Spleen (tissue), 11 donors: ENCODE results near the gene GPR31. TPM values are rescaled to one million over a fixed set of nuclear protein-coding genes. Genes with fewer than 3 reads are reported as not detected.
A peak's percentile ranks its signal among the peaks of the same experiment; 100 is the strongest.

Experiments used
- DNase-seq: peaks from one replicate; pipeline ENCODE4 v3.0.0-alpha.2; 2020
- H3K27ac ChIP-seq, 8 donors: fragments of 200-600 bp; sonication (generic) in 7 of 8; 1 replicate in 4 of 8; 2 replicates in 4 of 8; pipeline versions ENCODE4 v1.5.0 to v1.8.0; 2016 to 2021; ENCODE audit warnings: inconsistent platforms in 4 of 8, mild to moderate bottlenecking in 4 of 8, moderate library complexity in 1 of 8
- H3K27me3 ChIP-seq, 7 donors: fragments of 200-600 bp; sonication (generic) in 6 of 7; replicated peaks in 1 of 7; 1 replicate in 4 of 7; 2 replicates in 3 of 7; pipeline versions ENCODE4 v1.5.0 to v1.8.0; 2016 to 2021; ENCODE audit warnings: inconsistent platforms in 3 of 7, mild to moderate bottlenecking in 1 of 7
- H3K36me3 ChIP-seq, 6 donors: fragments of 200-600 bp; sonication (generic) in 5 of 6; 1 replicate in 4 of 6; 2 replicates in 2 of 6; pipeline versions ENCODE4 v1.5.0 to v1.8.0; 2016 to 2021; ENCODE audit warnings: inconsistent platforms in 2 of 6
- H3K4me1 ChIP-seq, 6 donors: fragments of 200-600 bp; sonication (generic) in 5 of 6; 1 replicate in 3 of 6; 2 replicates in 3 of 6; pipeline versions ENCODE4 v1.5.0 to v1.8.0; 2016 to 2021; ENCODE audit warnings: inconsistent platforms in 3 of 6
- H3K4me3 ChIP-seq, 8 donors: fragments of 200-600 bp; sonication (generic) in 7 of 8; 1 replicate in 4 of 8; 2 replicates in 4 of 8; pipeline versions ENCODE4 v1.5.0 to v1.8.0; 2016 to 2021; ENCODE audit warnings: inconsistent platforms in 4 of 8, mild to moderate bottlenecking in 4 of 8, moderate library complexity in 2 of 8
- H3K9me3 ChIP-seq, 8 donors: fragments of 200-600 bp; sonication (generic) in 7 of 8; 1 replicate in 4 of 8; 2 replicates in 4 of 8; pipeline versions ENCODE4 v1.5.0 to v1.8.0; 2016 to 2021; ENCODE audit warnings: inconsistent platforms in 4 of 8
- POLR2A ChIP-seq, 3 donors: fragments of 450-650 bp; IDR thresholded peaks; one replicate each; pipeline ENCODE4 v1.5.1; 2017; ENCODE audit warnings: antibody characterized with exemption in 3 of 3, mild to moderate bottlenecking in 1 of 3
- POLR2AphosphoS5 ChIP-seq, 3 donors: sonication (generic); formaldehyde crosslinking; IDR thresholded peaks; one replicate each; pipeline ENCODE4 v1.5.1; 2017; ENCODE audit warnings: antibody characterized with exemption in 3 of 3
- WGBS, 5 donors: extraction: QIAGEN DNeasy Blood & Tissue Kit in 3 of 5; methylation state at CpG; one replicate each; pipeline versions ENCODE4 v1.1.5 to v1.1.7; 2013 to 2018; 5-methylcytosine and 5-hydroxymethylcytosine counted together
- intact Hi-C: fragments of 100-400 bp; cut with DNase I; formaldehyde crosslinking; loops from one replicate; pipeline ENCODE4 v1.15.0; 2023; ENCODE audit warnings: low total_unique reads
- polyA plus RNA-seq, 3 donors: library from polyadenylated mRNA; stranded (reverse); fragments of 200-250 nt; gene quantifications; one replicate each; pipeline ENCODE4 v1.2.1, GENCODE V29; 2013
- total RNA-seq, 7 donors: library from RNA; depleted of rRNA in 3 of 7; stranded (reverse); fragments of >200 nt in 3 of 7; fragmentation: NEBNext Ultra II Directional in 4 of 7; extraction: Animal tissue kit (Norgen Biotek cat#: 25700) in 4 of 7; gene quantifications; one replicate each; pipeline versions ENCODE4 v1.1.0 to v1.2.1, GENCODE V29; 2016 to 2021
- TF ChIP-seq, protein P1 (sequence below), 11 experiments: fragments of 200-600 bp in 7 of 11; fragments of 450-650 bp in 4 of 11; sonication (generic) in 4 of 11; IDR thresholded peaks in 8 of 11; conservative IDR thresholded peaks in 3 of 11; 1 replicate in 7 of 11; 2 replicates in 4 of 11; pipeline versions ENCODE4 v1.4.0 to v1.8.0; 2016 to 2021; ENCODE audit warnings: antibody characterized with exemption in 11 of 11, inconsistent platforms in 4 of 11, mild to moderate bottlenecking in 1 of 11
- donor health status: healthy with polysubstance abuse.
- donor health status: DM: no; HTN: no; CAD: no; lungs with moderate emphysema.
- donor health status: DM: no; HTN: no; CAD: no.
- donor health status: Bipolar disorder and iron deficiency.
- donor health status: healthy.
- donor health status: DM: no; HTN: no; CAD: no.
- donor health status: DM: yes; HTN: yes; CAD: no.

Gene GPR31
- total and polyA plus RNA-seq, 10 donors, result 0.24 to 1.0 (median 0.94) TPM; not detected in 7

DNA sequence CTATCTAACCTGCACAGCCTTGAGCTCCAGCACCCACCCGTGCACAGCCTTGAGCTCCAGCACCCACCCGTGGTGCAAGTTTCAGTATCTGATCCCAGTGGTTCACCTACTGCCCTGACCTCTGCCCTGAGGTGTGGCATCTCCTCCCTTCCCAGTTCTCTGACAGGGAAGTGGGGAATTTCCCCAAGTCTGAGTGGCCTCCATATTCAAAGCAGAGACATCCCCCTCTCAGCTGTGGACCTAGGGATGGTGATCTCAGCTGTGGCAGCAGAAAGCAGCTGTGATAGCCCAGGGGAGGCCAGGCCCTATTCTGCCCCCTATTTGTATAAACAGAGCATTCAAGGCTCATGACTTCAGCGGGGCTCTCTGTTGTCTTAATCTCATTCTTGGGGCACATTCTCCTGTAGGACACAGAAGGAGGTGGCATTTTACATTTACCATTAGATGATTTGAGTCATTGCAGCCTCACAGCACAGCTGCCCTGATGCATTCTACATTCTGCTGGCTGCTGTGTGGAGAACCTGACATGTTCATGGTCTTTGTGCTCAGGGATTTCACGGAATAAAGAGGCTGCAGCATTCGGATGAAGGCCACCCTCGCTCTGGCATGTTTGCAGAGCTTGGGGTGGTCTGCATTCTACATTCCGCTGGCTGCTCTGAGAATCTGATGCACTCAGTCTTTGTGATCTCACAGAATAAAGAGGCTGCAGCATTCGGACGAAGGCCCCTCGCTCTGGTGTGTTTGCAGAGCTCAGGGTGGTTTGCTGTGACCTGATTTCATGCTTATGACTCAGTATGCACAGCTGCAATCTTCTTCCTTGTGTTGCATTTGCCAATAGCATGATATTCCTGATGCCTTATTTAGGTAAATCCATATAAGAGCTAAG, 16.9 kb downstream of the GPR31 start:
- H3K36me3 ChIP-seq, result peaks cover 0 to 25% (median 0%) of the 10 kb centered on the region in 6 donors
- intact Hi-C loops, result loop anchor here (5.0 kb wide), 2 partner anchors 144 to 364 kb away; partner anchors contain the start of gene CEP43
- H3K27me3 ChIP-seq, result peaks cover 0 to 13% (median 0%) of the 10 kb centered on the region in 7 donors
- TF ChIP-seq, protein P1, sequence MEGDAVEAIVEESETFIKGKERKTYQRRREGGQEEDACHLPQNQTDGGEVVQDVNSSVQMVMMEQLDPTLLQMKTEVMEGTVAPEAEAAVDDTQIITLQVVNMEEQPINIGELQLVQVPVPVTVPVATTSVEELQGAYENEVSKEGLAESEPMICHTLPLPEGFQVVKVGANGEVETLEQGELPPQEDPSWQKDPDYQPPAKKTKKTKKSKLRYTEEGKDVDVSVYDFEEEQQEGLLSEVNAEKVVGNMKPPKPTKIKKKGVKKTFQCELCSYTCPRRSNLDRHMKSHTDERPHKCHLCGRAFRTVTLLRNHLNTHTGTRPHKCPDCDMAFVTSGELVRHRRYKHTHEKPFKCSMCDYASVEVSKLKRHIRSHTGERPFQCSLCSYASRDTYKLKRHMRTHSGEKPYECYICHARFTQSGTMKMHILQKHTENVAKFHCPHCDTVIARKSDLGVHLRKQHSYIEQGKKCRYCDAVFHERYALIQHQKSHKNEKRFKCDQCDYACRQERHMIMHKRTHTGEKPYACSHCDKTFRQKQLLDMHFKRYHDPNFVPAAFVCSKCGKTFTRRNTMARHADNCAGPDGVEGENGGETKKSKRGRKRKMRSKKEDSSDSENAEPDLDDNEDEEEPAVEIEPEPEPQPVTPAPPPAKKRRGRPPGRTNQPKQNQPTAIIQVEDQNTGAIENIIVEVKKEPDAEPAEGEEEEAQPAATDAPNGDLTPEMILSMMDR (IDR thresholded peaks at IDR 0.05 in 8 of 11, conservative IDR thresholded peaks at IDR 0.05 in 3 of 11), result no peak
- TF ChIP-seq POLR2A (IDR thresholded peaks at IDR 0.05), result no peak
- no peak for TF ChIP-seq POLR2AphosphoS5 (IDR thresholded peaks at IDR 0.05)
- H3K4me1 ChIP-seq, result peaks cover 0 to 57% (median 20%) of the 10 kb centered on the region in 6 donors
- WGBS, 5 donors, result 63 to 86% (median 82%) methylated on average over 9 to 10 of the region's 10 CpGs
- H3K4me3 ChIP-seq, result no peak overlapping the region
- H3K27ac ChIP-seq, result peak overlapping the region in 4 of 8 donors; percentile 24 to 70 (median 33)
- H3K9me3 ChIP-seq, result no peaks in the 10 kb centered on the region
- DNase-seq, result no peak

DNA sequence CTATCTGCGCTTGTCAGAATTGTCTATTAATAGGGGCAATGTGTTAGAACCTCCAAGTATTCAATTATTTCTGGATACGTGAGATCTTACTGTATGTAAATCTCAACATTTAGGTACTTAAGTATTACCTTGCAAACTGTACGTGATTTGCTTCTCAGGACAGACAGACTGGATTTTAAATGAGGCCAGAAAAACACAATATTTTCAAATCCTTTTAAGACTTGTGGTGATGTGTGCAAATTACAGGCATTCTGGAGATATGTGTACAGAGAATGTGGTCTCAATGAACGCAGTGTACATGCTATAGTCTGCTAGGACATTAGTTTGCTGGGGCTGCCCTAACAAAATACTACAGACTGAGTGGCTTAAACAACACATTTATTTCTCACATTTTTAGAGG, 18.0 kb downstream of the GPR31 start:
- H3K36me3 ChIP-seq, result peaks cover 0 to 35% (median 0%) of the 10 kb centered on the region in 6 donors
- intact Hi-C loops, result loop anchor here (5.0 kb wide), 2 partner anchors 142 to 362 kb away; partner anchors contain the start of gene CEP43
- WGBS, 5 donors, result 85 to 94% (median 88%) methylated on average over 4 of the region's 4 CpGs

DNA sequence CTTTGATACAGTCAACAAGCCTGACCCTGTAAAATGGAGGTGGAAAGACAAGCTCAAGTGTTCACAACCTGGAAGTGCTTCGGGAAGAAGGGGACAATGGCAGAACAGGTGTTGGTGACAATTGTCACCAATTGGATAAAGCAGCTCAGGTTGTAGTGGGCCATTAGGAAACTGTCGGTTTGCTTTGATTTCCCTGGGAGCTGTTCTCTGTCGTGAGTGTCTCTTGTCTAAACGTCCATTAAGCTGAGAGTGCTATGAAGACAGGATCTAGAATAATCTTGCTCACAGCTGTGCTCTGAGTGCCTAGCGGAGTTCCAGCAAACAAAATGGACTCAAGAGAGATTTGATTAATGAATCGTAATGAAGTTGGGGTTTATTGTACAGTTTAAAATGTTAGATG, 19.9 kb downstream of the GPR31 start:
- H3K36me3 ChIP-seq, result peaks cover 0 to 42% (median 0%) of the 10 kb centered on the region in 6 donors
- DNase-seq, result no peak
- WGBS, 5 donors, result 72 to 84% (median 76%) methylated on average over 6 of the region's 6 CpGs
- no peak overlapping the region for H3K27ac ChIP-seq
- H3K4me1 ChIP-seq, result peaks cover 0 to 77% (median 20%) of the 10 kb centered on the region in 6 donors
- no peak overlapping the region for H3K4me3 ChIP-seq
- no peaks in the 10 kb centered on the region for H3K9me3 ChIP-seq
- TF ChIP-seq POLR2AphosphoS5 (IDR thresholded peaks at IDR 0.05), result no peak
- TF ChIP-seq, protein P1 (IDR thresholded peaks at IDR 0.05 in 8 of 11, conservative IDR thresholded peaks at IDR 0.05 in 3 of 11), result no peak
- no peak for TF ChIP-seq POLR2A (IDR thresholded peaks at IDR 0.05)
- H3K27me3 ChIP-seq, result no peaks in the 10 kb centered on the region
- intact Hi-C loops, result no loop called here

More for the DNA sequence above, 18.0 kb downstream of the GPR31 start:
- H3K27ac ChIP-seq, result peak overlapping the region in 1 of 8 donors; percentile 70
- TF ChIP-seq, protein P1 (IDR thresholded peaks at IDR 0.05 in 8 of 11, conservative IDR thresholded peaks at IDR 0.05 in 3 of 11), result no peak
- TF ChIP-seq POLR2A (IDR thresholded peaks at IDR 0.05), result no peak
- TF ChIP-seq POLR2AphosphoS5 (IDR thresholded peaks at IDR 0.05), result no peak
- no peak overlapping the region for H3K4me3 ChIP-seq
- H3K4me1 ChIP-seq, result peaks cover 0 to 62% (median 20%) of the 10 kb centered on the region in 6 donors
- peaks cover 0 to 11% (median 0%) of the 10 kb centered on the region in 7 donors for H3K27me3 ChIP-seq
- DNase-seq, result no peak
- H3K9me3 ChIP-seq, result no peaks in the 10 kb centered on the region

- Histone ChIP-seq H3K27me3 (no peaks in the 10 kb centered on the region), H3K9me3 (no peaks in the 10 kb centered on the region), H3K36me3 (peaks cover 0 to 42% (median 0%) of the 10 kb centered on the region in 6 donors), H3K4me3 (no peak overlapping the region), H3K4me1 (peaks cover 0 to 76% (median 14%) of the 10 kb centered on the region in 6 donors), H3K27ac (no peak overlapping the region)
- intact Hi-C loops, result no loop called here
- no peak for DNase-seq
- TF ChIP-seq POLR2AphosphoS5 (IDR thresholded peaks at IDR 0.05) (no peak), POLR2A (IDR thresholded peaks at IDR 0.05) (no peak)
- TF ChIP-seq, protein P1 (IDR thresholded peaks at IDR 0.05 in 8 of 11, conservative IDR thresholded peaks at IDR 0.05 in 3 of 11), result no peak
- WGBS, 5 donors, result 64 to 84% (median 72%) methylated on average over 10 of the region's 10 CpGs
Measured at GRCh38 chr6:167137081-167137480, 20.7 kb downstream of the GPR31 start.
